Embryonic facial prominence (tissue), 1 donor: Measurements from ENCODE around the gene C1QTNF9.
A peak's percentile ranks its signal among the peaks of the same experiment; 100 is the strongest.
"Not testable (repeated sequence)": the region's sequence is repeated elsewhere in the genome, so short reads cannot be mapped to it uniquely, and the experiment has no call there.

Source experiments
- DNase-seq: peaks from one replicate; pipeline ENCODE4 v3.0.0-alpha.2; 2016; ENCODE audit errors: extremely low spot score

The C1QTNF9 gene

GRCh38 chr13:24309300-24309699 lies at the start of gene C1QTNF9:
Gene C1QTNF9, plus strand, starts transcription at chr13:24309580. Its CDS starts 6,424 bp downstream, at chr13:24316004.
- DNase-seq = not testable (repeated sequence)

GRCh38 chr13:24261566-24261965 lies 47.8 kb upstream of the C1QTNF9 start:
- no peak for DNase-seq

GRCh38 chr13:24263632-24264031 lies 45.7 kb upstream of the C1QTNF9 start:
- DNase-seq = no peak

- DNase-seq = no peak
These were observed 44.4 kb upstream of the C1QTNF9 start for GRCh38 chr13:24264976-24265375.

GRCh38 chr13:24265453-24265852 lies 43.9 kb upstream of the C1QTNF9 start:
- no peak for DNase-seq

- DNase-seq = no peak
These were observed 42.1 kb upstream of the C1QTNF9 start for GRCh38 chr13:24267274-24267673.

GRCh38 chr13:24267801-24268200 lies 41.6 kb upstream of the C1QTNF9 start:
- no peak for DNase-seq

- no peak for DNase-seq
These were observed 39.6 kb upstream of the C1QTNF9 start for GRCh38 chr13:24269821-24270220.

- DNase-seq = no peak
These were observed 38.7 kb upstream of the C1QTNF9 start for GRCh38 chr13:24270639-24271141.

GRCh38 chr13:24271231-24271600 lies 38.2 kb upstream of the C1QTNF9 start:
- no peak for DNase-seq

GRCh38 chr13:24271601-24272451 lies 37.6 kb upstream of the C1QTNF9 start:
- DNase-seq = peak; percentile 31

- no peak for DNase-seq
These were observed 36.8 kb upstream of the C1QTNF9 start for GRCh38 chr13:24272452-24273161.

- no peak for DNase-seq
These were observed 35.5 kb upstream of the C1QTNF9 start for GRCh38 chr13:24273926-24274325.

- no peak for DNase-seq
These were observed 34.8 kb upstream of the C1QTNF9 start for GRCh38 chr13:24274452-24275021.

GRCh38 chr13:24275041-24275440 lies 34.3 kb upstream of the C1QTNF9 start:
- no peak for DNase-seq

GRCh38 chr13:24276306-24276705 lies 33.1 kb upstream of the C1QTNF9 start:
- no peak for DNase-seq

- no peak for DNase-seq
These were observed 32.5 kb upstream of the C1QTNF9 start for GRCh38 chr13:24276861-24277260.

- no peak for DNase-seq
These were observed 31.6 kb upstream of the C1QTNF9 start for GRCh38 chr13:24277761-24278160.

- DNase-seq = no peak
These were observed 29.9 kb upstream of the C1QTNF9 start for GRCh38 chr13:24279327-24280110.

GRCh38 chr13:24280720-24281119 lies 28.7 kb upstream of the C1QTNF9 start:
- DNase-seq = no peak

GRCh38 chr13:24281188-24282008 lies 28.0 kb upstream of the C1QTNF9 start:
- no peak for DNase-seq
